Measurements from ENCODE around the gene COL4A1.

DNA sequence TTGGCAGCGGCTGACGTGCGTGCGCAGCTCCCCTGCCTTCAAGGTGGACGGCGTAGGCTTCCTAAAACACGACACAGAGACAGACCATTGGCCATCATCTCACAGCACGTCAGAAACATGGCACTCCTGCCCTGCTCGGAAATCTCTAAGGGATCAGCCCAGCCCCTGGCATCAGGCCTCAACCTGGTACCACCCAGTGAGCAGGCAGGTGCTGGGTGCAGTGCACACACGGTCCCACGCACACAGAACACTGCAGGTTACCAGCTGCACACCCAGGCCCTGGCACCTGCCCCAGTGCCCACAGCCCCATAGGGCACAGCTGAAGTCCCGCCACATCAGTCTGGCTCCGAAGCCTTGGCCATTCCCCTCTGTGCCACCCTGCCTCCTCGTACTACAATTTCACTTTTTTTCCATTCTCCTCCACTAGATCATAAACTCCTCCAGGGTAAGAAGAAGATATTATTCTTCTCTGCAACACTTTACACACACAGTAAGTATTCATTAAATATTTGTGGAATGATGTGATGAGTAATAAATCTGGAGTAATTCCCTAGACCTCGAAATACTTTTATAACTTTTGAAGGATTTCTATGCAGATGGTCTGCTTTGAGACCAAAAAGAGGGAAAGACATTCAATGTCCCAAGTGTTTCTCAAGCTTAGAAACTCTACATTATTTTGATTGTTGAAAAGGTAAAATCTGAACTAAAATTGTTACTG is 156.4 kb downstream of the COL4A1 start:
- TF ChIP-seq POLR2A (IDR thresholded peaks at IDR 0.05; ENCODE audit: low read length) (no peak), GATA1 (IDR thresholded peaks at IDR 0.05; ENCODE audit: low read depth, low read length) (no peak)
